ENCODE measurements around the gene RASSF5. TPM values are rescaled to one million over a fixed set of nuclear protein-coding genes. Genes with fewer than 3 reads are reported as not detected.
A peak's percentile ranks its signal among the peaks of the same experiment; 100 is the strongest.

The RASSF5 gene
- total RNA-seq, 5 donors from 2014 or later (not counting 1 experiment from before 2014, with no cell fraction given): 174 to 224 (median 204) TPM

DNA sequence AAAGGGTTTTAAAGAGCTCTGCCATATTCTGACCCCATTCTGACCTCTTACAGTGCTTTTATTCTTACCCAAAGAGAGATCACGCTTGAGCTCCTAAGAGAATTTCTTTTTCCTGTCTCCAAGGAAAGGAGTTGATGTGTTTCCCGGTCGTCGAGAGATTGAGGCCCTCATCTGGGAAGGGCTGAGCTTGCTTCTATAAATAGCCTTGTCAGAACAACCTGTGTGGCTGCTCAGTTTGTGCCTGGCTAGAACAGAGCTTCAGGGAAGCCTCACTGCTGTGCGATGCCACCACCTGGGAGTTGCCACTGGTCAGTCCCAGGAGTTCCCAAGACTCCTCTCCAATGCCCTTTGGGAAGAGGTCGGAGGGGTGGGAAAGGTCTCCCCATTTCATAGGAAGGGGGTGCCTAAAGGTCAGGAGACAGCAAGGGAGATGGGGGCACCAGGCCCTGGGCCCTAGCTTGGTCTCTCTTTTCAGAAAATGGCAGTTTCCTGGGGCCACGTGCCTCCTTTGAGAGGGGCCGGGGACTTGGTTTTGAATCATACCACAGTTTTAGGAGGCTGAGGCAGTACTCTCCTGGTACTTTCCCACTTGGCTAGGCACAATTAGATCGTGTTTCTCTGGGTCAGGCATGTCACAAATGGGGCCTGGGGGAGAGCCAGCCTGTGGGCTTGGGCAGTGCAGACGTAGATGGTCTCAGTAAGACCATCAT is 52.8 kb downstream of the RASSF5 start:
- ChIA-PET CTCF (interaction anchor here (0.6 to 6.0 kb wide), 6 partner anchors 9 to 21 kb away, joined by 3 to 70 read pairs (median 5); no protein-coding TSS in a partner anchor), POLR2A (interaction anchor here (1.1 to 1.3 kb wide), 2 partner anchors 8 to 20 kb away, joined by 4 to 5 read pairs; no protein-coding TSS in a partner anchor)
- ATAC-seq (replicated peaks in 1 of 4) (no peak), DNase-seq (peak in 1 of 35 experiments; percentile 43)
- Histone ChIP-seq H3K9me3 (no peaks in the 10 kb centered on the region), H3K4me1 (ENCODE audit: control insufficient read depth in 1 of 2, extremely low read depth in 1 of 2, insufficient read depth in 2 of 2, low read length in 2 of 2) (peaks cover 63 to 76% of the 10 kb centered on the region in 2 experiments), H3K4me3 (ENCODE audit: control insufficient read depth in 1 of 2, extremely low read depth in 1 of 2, low read length in 1 of 2) (peak overlapping the region; percentile 97 to 100), H3K27ac (ENCODE audit: low read length) (peak overlapping the region; percentile 81), H3K36me3 (ENCODE audit: control insufficient read depth in 2 of 2, extremely low read depth in 1 of 2, insufficient read depth in 1 of 2, low read length in 1 of 2) (peaks cover 9 to 41% of the 10 kb centered on the region in 2 donors), H3K27me3 (replicated peaks in 1 of 2; ENCODE audit: control insufficient read depth in 2 of 2, extremely low read depth in 1 of 2, insufficient read depth in 2 of 2, low read length in 1 of 2) (no peaks in the 10 kb centered on the region)
- H3K27me3 Mint-ChIP-seq: no peaks in the 10 kb centered on the region
- peaks cover 54% of the 10 kb centered on the region for H3K36me3 Mint-ChIP-seq
- 2% methylated on average over 5 of the region's 10 CpGs for WGBS (ENCODE audit: insufficient coverage)
- peak overlapping the region; percentile 97 to 99 for H3K27ac Mint-ChIP-seq
- peaks cover 72 to 81% (median 77%) of the 10 kb centered on the region in 3 donors for H3K4me1 Mint-ChIP-seq
- H3K4me3 Mint-ChIP-seq: peak overlapping the region; percentile 88 to 97 (median 96)
- H3K9me3 Mint-ChIP-seq: no peaks in the 10 kb centered on the region

DNA sequence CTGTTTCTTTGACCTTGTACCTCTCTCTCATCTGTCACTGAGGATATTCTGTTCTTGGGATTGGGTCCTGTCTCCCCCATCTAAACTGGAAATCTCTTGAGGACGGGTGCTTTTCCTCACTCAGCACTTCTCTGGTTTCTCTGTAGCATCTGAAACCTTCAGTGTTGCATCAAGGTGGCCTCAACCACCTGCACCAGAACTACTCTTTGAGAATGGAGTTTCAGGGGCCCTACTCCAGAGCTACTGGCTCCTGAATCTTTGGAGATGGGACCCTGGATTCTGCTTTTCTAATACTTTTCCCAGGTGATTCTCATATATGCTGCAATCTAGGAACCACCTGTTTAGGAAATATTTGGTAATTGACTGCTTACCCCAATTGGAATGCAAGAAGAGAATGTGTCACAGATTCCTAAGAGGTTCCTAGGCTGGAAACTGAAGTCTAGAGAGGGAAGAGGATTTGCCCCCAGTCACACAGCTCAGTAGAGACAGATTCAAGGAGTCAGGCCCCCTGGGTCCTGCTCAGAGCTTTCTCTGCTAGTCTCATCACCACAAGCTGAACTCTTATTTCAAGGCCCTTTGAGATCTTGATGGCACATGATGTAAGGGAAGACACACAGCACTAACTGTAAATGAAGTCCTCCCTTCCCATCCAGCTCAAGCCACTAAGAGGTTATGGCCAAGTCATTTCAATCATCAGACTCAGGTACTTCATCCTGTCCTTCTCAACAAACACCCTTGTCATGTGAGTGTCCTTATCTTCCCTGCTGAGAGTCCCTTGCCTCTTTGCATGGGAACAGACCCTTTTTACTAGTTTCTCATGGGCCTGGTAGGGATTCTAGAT is 56.3 kb downstream of the RASSF5 start:
- CTCF ChIA-PET: interaction anchor here (0.7 to 6.0 kb wide), 13 partner anchors 8 to 256 kb away, joined by 3 to 70 read pairs (median 4); no protein-coding TSS in a partner anchor
- peak in 2 of 4 experiments; percentile 9 to 28 for ATAC-seq (replicated peaks in 1 of 4)
- Mint-ChIP-seq H3K27ac (peak overlapping the region; percentile 97 to 99), H3K4me1 (peaks cover 91 to 96% (median 94%) of the 10 kb centered on the region in 3 donors), H3K9me3 (no peaks in the 10 kb centered on the region), H3K36me3 (peaks cover 78% of the 10 kb centered on the region), H3K4me3 (peak overlapping the region; percentile 68 to 96 (median 75)), H3K27me3 (no peaks in the 10 kb centered on the region)
- WGBS (ENCODE audit: insufficient coverage): 0% methylated on average over 1 of the region's 1 CpG
- peaks cover 19 to 74% of the 10 kb centered on the region in 2 donors for H3K36me3 ChIP-seq (ENCODE audit: control insufficient read depth in 2 of 2, extremely low read depth in 1 of 2, insufficient read depth in 1 of 2, low read length in 1 of 2)
- peaks cover 81 to 94% of the 10 kb centered on the region in 2 experiments for H3K4me1 ChIP-seq (ENCODE audit: control insufficient read depth in 1 of 2, extremely low read depth in 1 of 2, insufficient read depth in 2 of 2, low read length in 2 of 2)
- POLR2A ChIA-PET: interaction anchor here in 1 of 2 donors (0.6 to 2.1 kb wide), 5 partner anchors 8 to 18 kb away, joined by 3 to 18 read pairs (median 9); no protein-coding TSS in a partner anchor
- H3K9me3 ChIP-seq: no peaks in the 10 kb centered on the region
- H3K4me3 ChIP-seq (ENCODE audit: control insufficient read depth in 1 of 2, extremely low read depth in 1 of 2, low read length in 1 of 2): peak overlapping the region; percentile 11 to 42
- H3K27me3 ChIP-seq (replicated peaks in 1 of 2; ENCODE audit: control insufficient read depth in 2 of 2, extremely low read depth in 1 of 2, insufficient read depth in 2 of 2, low read length in 1 of 2): no peaks in the 10 kb centered on the region
- no peak for DNase-seq
- H3K27ac ChIP-seq (ENCODE audit: low read length): peak overlapping the region; percentile 81

- ChIA-PET CTCF (interaction anchor here (1.1 to 1.5 kb wide), 3 partner anchors 9 to 23 kb away, joined by 3 to 5 read pairs (median 3); no protein-coding TSS in a partner anchor), POLR2A (interaction anchor here (0.6 to 1.6 kb wide), 3 partner anchors 9 to 15 kb away, joined by 3 to 5 read pairs (median 4); no protein-coding TSS in a partner anchor)
- Histone ChIP-seq H3K4me1 (ENCODE audit: control insufficient read depth in 1 of 2, extremely low read depth in 1 of 2, insufficient read depth in 2 of 2, low read length in 2 of 2) (peaks cover 82 to 99% of the 10 kb centered on the region in 2 experiments), H3K27ac (ENCODE audit: low read length) (peak overlapping the region; percentile 81), H3K27me3 (replicated peaks in 1 of 2; ENCODE audit: control insufficient read depth in 2 of 2, extremely low read depth in 1 of 2, insufficient read depth in 2 of 2, low read length in 1 of 2) (no peaks in the 10 kb centered on the region), H3K4me3 (ENCODE audit: control insufficient read depth in 1 of 2, extremely low read depth in 1 of 2, low read length in 1 of 2) (peak overlapping the region; percentile 2 to 34), H3K36me3 (ENCODE audit: control insufficient read depth in 2 of 2, extremely low read depth in 1 of 2, insufficient read depth in 1 of 2, low read length in 1 of 2) (peaks cover 15 to 67% of the 10 kb centered on the region in 2 donors), H3K9me3 (no peaks in the 10 kb centered on the region)
- Mint-ChIP-seq H3K9me3 (no peaks in the 10 kb centered on the region), H3K36me3 (peaks cover 65% of the 10 kb centered on the region), H3K27me3 (no peaks in the 10 kb centered on the region), H3K4me1 (peaks cover 99% of the 10 kb centered on the region in 3 donors), H3K27ac (peak overlapping the region; percentile 97 to 99), H3K4me3 (peak overlapping the region; percentile 68 to 96 (median 75))
- no peak for ATAC-seq (replicated peaks in 1 of 4)
- WGBS (ENCODE audit: insufficient coverage): no CpG with 5 or more reads among the region's 4 CpGs
- no peak for DNase-seq
Observed at GRCh38 chr1:206565995-206566394, 58.7 kb downstream of the RASSF5 start.

DNA sequence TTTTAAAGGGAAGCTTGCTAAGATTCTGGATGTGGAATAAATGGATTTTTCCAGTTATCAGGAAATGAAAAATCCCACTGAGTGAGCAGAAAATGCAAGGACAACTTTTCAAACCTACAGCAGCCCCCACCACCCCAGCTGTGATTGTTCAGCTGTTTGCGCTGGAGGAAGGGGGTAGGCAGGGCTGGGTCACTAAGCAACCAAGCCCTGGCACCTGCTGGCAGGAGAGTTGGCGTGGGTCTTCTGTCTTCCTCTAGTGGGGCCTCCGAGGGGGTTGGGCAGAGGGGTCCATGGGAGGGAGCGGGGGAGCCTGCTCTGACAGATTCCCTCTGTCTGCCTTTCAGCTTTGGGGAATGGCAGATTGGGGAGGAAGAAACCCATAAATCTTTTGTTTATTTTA is 59.7 kb downstream of the RASSF5 start:
- Histone ChIP-seq H3K27ac (ENCODE audit: low read length) (peak overlapping the region; percentile 81), H3K4me1 (ENCODE audit: control insufficient read depth in 1 of 2, extremely low read depth in 1 of 2, insufficient read depth in 2 of 2, low read length in 2 of 2) (peaks cover 86 to 98% of the 10 kb centered on the region in 2 experiments), H3K9me3 (no peaks in the 10 kb centered on the region), H3K4me3 (ENCODE audit: control insufficient read depth in 1 of 2, extremely low read depth in 1 of 2, low read length in 1 of 2) (peak overlapping the region in 1 of 2 donors; percentile 39), H3K27me3 (replicated peaks in 1 of 2; ENCODE audit: control insufficient read depth in 2 of 2, extremely low read depth in 1 of 2, insufficient read depth in 2 of 2, low read length in 1 of 2) (no peaks in the 10 kb centered on the region), H3K36me3 (ENCODE audit: control insufficient read depth in 2 of 2, extremely low read depth in 1 of 2, insufficient read depth in 1 of 2, low read length in 1 of 2) (peaks cover 15 to 67% of the 10 kb centered on the region in 2 donors)
- POLR2A ChIA-PET: interaction anchor here (0.6 to 1.6 kb wide), 3 partner anchors 8 to 21 kb away, joined by 3 to 5 read pairs (median 4); no protein-coding TSS in a partner anchor
- Mint-ChIP-seq H3K27ac (peak overlapping the region; percentile 97 to 99), H3K4me3 (peak overlapping the region; percentile 68 to 96 (median 75)), H3K27me3 (no peaks in the 10 kb centered on the region), H3K4me1 (peaks cover 99 to 100% (median 99%) of the 10 kb centered on the region in 3 donors), H3K9me3 (no peaks in the 10 kb centered on the region), H3K36me3 (peaks cover 69% of the 10 kb centered on the region)
- ATAC-seq (replicated peaks in 1 of 4) (no peak), DNase-seq (no peak)
- whole genome bisulfite sequencing (ENCODE audit: insufficient coverage): 51% methylated on average over 2 of the region's 4 CpGs
- CTCF ChIA-PET: interaction anchor here (0.7 to 1.5 kb wide), 4 partner anchors 8 to 22 kb away, joined by 3 to 5 read pairs (median 3); no protein-coding TSS in a partner anchor

GRCh38 chr1:206568256-206568655 is 60.9 kb downstream of the RASSF5 start:
- DNase-seq (no peak), ATAC-seq (replicated peaks in 1 of 4) (peak in 3 of 4 experiments; percentile 42 to 53 (median 51))
- Histone ChIP-seq H3K27ac (ENCODE audit: low read length) (peak overlapping the region; percentile 81), H3K36me3 (ENCODE audit: control insufficient read depth in 2 of 2, extremely low read depth in 1 of 2, insufficient read depth in 1 of 2, low read length in 1 of 2) (peaks cover 15 to 75% of the 10 kb centered on the region in 2 donors), H3K9me3 (no peaks in the 10 kb centered on the region), H3K4me3 (ENCODE audit: control insufficient read depth in 1 of 2, extremely low read depth in 1 of 2, low read length in 1 of 2) (peak overlapping the region; percentile 4 to 15), H3K4me1 (ENCODE audit: control insufficient read depth in 1 of 2, extremely low read depth in 1 of 2, insufficient read depth in 2 of 2, low read length in 2 of 2) (peaks cover 84 to 98% of the 10 kb centered on the region in 2 experiments), H3K27me3 (replicated peaks in 1 of 2; ENCODE audit: control insufficient read depth in 2 of 2, extremely low read depth in 1 of 2, insufficient read depth in 2 of 2, low read length in 1 of 2) (no peaks in the 10 kb centered on the region)
- ChIA-PET CTCF (interaction anchor here in 1 of 2 donors (1.0 to 2.3 kb wide), 6 partner anchors 12 to 23 kb away, joined by 3 to 9 read pairs (median 5); no protein-coding TSS in a partner anchor), POLR2A (interaction anchor here in 1 of 2 donors (0.5 kb wide), 1 partner anchor 341 kb away, joined by 3 read pairs; no protein-coding TSS in a partner anchor)
- Mint-ChIP-seq H3K9me3 (no peaks in the 10 kb centered on the region), H3K4me1 (peaks cover 99 to 100% (median 99%) of the 10 kb centered on the region in 3 donors), H3K4me3 (peak overlapping the region; percentile 66 to 96 (median 68)), H3K36me3 (peaks cover 65% of the 10 kb centered on the region), H3K27me3 (no peaks in the 10 kb centered on the region), H3K27ac (peak overlapping the region; percentile 97 to 99)
- WGBS (ENCODE audit: insufficient coverage): 0% methylated on average over 1 of the region's 10 CpGs

Measured in T-cell (primary cell).